RPMI8226 (cell line): ENCODE data around the gene LIF.
"Not testable (repeated sequence)": the region's sequence is repeated elsewhere in the genome, so short reads cannot be mapped to it uniquely, and the experiment has no call there.

Experiments used
- DNase-seq: peaks from one replicate; pipeline ENCODE4 v3.0.0-alpha.2; 2015

Gene LIF

GRCh38 chr22:30205281-30206115 lies 41.1 kb downstream of the LIF start:
- DNase-seq = no peak

DNA sequence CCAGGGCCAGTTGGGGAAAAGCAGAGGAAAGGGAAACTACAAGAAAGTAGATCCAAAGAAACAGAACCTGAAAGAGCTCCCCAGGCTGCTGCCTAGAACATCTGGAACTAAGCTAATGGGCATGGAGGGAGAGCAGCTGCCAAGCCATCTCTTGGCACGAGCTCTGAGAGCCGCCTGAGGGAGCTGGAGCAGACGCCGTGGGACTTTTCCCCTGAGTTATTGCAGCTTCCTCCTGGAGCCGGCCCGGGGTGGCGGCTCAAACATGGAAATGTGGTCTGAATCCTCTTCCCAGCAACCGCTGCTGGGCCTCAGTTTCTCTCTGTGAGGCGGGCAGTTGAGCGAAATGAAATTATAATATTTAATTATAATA lies 41.8 kb downstream of the LIF start:
- peak; percentile 29 for DNase-seq

- no peak for DNase-seq
Measured at GRCh38 chr22:30204015-30204741, 42.4 kb downstream of the LIF start.

GRCh38 chr22:30202531-30203006 lies 44.0 kb downstream of the LIF start:
- DNase-seq = no peak

DNA sequence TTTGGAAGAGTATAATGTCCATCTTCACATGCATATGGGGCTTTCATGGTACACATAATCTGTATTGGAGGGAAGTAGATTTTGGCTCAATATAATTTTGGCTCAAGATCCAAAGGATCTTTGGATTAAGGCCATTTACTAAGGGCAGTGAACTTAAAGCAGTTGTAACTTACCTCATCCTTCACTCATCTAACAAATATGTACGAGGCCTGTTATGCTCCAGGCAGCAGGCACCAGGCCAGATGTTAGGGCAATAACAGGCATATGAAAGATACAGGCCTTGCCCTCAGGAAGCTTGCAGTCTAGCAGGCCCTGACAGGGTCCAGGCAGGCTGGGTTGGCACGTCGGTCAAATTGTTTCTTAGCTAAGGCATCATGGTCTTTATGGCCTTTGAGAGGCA lies 44.6 kb downstream of the LIF start:
- no peak for DNase-seq

DNA sequence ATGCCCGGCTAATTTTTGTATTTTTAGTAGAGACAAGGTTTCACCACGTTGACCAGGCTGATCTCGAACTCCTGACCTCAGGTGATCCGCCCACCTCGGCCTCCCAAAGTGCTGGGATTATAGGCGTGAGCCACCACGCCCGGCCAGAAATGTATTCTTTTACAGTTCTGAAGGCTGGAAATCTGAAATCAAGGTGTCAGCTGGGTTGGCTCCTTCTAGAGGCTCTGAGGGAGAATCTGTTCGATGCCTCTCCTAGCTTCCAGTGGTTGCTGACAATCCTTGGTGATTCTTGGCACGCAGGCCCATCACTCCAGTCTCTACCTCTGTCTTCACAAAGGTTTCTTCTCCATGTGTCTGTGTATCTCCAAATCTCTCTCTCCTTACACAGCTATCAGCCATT lies 45.7 kb downstream of the LIF start:
- not testable (repeated sequence) for DNase-seq

GRCh38 chr22:30198921-30199320 lies 47.6 kb downstream of the LIF start:
- no peak for DNase-seq

- DNase-seq = no peak
Measured at GRCh38 chr22:30198152-30198825, 48.3 kb downstream of the LIF start.

DNA sequence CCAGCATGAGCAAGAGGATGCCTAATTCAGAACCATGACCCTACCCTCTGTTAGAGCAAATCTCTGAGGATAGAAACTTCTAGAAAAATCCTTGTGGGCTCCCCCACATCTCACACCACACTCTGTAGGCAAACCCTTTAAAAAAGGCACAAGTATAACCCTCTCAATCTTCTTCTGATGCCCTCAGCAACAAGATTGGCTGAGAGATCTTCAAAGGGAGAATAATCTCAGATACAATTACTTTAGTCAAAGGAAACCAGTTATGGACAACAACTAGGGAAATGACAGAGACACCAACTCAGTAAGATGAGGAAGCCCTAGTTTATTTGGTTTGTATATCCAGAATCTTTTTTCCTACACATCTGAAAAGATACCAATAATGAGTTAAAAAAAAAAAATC lies 49.2 kb downstream of the LIF start:
- no peak for DNase-seq

DNA sequence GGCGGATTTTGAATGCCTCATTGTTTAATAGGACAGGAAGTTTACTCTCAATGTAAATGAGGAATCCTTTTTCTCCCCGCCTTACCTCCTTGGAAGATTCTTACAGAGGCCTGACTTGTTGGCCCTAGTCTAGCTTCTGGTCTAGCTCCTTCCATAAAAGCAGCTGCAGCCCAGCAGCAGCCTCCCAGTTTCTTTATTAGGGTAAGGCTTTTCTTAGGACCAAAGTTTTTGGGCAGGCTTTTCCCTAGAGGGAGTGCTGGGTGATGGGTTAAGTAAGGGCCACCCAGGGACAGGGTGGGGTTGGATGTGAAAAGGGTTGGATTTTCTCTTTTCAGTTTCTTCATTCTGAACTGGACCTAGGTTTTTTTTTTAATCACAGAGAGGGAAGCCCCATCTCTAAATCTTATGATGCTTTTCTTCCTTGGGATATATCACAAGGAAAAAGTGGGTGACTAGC lies 49.7 kb downstream of the LIF start:
- DNase-seq = no peak

GRCh38 chr22:30196141-30196879 lies 50.2 kb downstream of the LIF start:
- no peak for DNase-seq

- DNase-seq = no peak
Measured at GRCh38 chr22:30195245-30196140, 51.1 kb downstream of the LIF start.

- DNase-seq = no peak
Measured at GRCh38 chr22:30193031-30193775, 53.4 kb downstream of the LIF start.

DNA sequence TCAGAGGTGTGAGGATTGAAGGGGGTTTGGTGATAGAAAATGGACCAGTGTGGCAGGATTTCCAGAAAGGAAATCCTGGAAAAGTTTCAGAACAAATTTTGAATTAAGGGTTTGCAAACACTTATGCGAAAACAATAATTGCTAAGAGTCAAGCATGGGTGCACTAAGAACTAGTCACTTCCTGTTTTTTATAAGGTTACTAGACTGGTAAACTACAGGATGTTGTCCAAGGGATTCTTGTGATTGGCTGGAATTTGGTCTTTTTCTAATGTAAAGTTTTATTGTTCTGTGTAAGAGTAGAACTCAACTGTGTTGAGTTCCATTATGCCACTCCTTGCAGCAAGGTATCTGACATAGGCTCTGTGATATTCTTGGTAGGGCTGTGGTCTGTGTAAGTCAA lies 54.1 kb downstream of the LIF start:
- DNase-seq = no peak

- DNase-seq = no peak
Measured at GRCh38 chr22:30191040-30191701, 55.4 kb downstream of the LIF start.

GRCh38 chr22:30190574-30190973 lies 56.0 kb downstream of the LIF start:
- DNase-seq = no peak
